ENCODE data around the gene SEC14L5. TPM values are rescaled to one million over a fixed set of nuclear protein-coding genes. Genes with fewer than 3 reads are reported as not detected.
"Not testable (repeated sequence)": the region's sequence is repeated elsewhere in the genome, so short reads cannot be mapped to it uniquely, and the experiment has no call there.

Gene SEC14L5
- total RNA-seq, 1 donor from 2014 or later: not detected

- intact Hi-C loops (cut with micrococcal nuclease): not testable (repeated sequence)
These were observed 28.5 kb upstream of the SEC14L5 start for GRCh38 chr16:4929619-4930018.

GRCh38 chr16:4931381-4931780, 26.7 kb upstream of the SEC14L5 start:
- intact Hi-C loops (cut with micrococcal nuclease): no loop called here

GRCh38 chr16:4933433-4933832, 24.7 kb upstream of the SEC14L5 start:
- intact Hi-C loops (cut with micrococcal nuclease): no loop called here

DNA sequence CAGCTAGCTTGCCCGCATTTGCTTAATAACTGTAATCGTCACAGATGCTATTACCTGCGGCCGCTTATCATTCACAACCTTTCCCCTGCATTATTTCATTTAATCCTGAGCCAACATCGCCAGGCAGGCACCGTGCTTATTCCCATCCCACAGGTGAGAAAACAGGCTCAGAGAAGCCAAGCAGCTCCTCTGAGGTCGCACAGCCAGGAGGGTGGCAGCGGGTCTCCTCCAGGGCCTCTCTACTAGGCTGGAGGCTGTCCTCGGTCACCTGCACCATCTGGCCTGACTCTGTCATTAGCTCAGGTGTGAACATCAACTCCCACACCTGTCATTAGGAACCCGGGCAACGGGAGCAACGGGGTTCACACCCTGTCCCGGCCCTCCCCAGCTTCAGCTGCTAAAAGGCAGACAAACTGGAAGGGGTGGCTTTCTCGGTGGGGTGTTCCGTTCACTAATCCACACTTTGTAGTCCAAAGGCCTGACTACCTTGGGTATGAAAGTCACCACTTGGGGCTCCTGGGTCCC, 24.2 kb upstream of the SEC14L5 start:
- intact Hi-C loops (cut with micrococcal nuclease): no loop called here

- intact Hi-C loops (cut with micrococcal nuclease): no loop called here
These were observed 23.5 kb upstream of the SEC14L5 start for GRCh38 chr16:4934591-4934990.

DNA sequence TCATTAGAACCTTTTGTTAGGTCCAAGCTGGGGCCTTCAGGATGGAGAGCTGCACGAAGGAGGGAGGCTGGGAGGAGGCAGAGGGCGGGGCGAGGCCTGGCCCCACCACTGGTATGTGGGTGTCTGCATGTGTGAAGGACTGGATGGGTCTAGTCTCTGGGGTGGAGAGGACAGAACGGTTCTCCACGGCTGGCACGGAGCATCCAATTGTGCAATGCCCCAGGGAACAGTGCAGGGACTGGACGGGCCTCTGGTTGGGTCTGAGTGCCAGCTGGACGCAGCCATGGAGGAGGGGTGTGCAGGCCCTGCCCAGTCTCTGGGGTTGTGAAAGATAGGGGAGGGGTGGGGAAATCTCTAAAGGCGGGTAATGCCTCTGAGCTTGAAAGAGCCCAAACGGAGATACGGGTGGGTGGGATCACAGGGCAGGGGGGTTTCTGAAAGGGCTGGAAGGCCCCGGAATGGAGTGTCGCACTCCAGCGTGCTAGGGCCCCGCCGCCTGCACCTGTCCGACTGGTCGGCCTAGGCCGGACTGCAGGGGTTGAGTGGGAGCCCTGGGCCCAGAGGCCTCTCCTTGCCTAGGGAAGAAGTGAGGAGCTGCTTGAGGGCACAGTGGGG, 22.8 kb upstream of the SEC14L5 start:
- intact Hi-C loops (cut with micrococcal nuclease): no loop called here

DNA sequence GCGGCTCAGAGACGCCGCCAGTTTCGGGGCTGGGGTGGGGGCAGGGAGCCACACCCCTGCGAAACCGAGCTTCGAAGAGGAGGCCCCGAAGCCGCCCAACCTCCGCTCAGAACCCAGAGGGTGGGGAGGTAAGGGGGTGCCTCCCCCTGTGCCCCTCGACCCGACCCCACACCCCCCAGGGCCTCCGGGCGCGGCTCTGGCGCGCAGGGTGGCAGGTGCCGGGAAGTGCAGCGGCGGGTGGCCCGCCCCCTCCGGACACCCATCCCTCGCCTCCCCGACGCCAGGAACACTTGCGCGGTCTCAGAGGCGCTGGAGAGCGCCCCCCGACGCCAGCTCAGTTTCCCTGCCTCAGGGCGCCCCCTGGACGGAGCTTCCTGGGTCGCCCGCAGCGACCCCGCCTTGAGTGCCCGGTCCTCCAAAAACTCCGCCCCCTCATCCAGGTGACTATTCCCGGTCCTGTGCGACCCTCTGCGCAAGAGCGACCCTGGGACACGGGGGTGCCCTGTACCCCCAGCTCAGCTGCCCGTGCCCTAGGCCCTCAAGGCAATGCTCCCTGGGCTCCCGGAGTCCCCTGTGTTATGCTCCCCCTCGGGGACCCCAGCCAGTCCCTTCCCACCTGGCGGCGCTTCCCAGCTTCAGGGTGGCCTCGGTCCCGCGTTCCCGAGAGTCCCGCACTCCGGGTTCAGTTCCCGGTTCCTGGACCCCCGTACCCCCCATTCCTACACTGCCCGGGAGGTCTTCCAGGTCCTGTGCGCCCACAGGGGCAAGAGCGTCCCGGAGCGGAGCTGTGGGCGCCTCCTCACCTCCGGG, 21.7 kb upstream of the SEC14L5 start:
- intact Hi-C loops (cut with micrococcal nuclease): no loop called here

DNA sequence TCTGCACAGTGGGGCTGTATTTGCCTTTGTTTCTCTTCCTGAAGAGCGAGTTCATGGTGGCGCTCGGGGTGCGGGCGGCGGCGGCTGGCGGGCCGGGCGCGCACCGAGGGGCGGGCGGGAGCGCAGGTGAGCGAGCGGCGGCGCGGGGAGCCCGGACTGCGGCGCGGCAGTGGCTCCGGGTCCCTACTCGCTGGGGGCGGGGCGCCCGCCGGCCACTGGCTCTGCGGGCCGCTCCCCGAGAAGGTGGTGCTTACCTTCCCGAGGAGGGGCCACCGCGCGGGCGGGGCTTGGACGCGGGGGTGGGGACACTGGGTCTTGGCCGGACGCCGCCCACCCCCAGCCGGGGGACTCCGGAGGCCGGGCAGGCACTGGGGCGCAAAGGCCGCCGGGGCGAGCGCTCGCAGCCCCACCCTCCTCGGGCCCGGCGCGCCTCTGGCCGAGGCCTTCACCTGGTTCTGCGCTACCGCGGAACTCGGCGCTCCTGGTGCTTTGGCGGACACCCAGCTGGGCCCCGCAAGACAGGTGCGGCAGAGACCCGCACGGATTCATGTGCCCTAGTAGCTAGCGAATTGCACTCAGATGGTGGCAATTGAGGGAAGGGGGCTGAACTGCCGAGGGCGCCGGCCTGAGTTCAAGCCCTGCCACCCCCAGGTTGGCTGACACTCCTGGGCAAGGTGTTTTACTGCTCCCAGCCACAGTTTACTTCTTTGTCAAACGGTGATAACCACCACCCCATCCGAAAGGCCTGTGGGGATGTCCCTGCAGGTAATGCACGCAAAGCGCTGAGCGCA, 20.9 kb upstream of the SEC14L5 start, which contains the start of gene PPL:
TSS of gene PPL (minus strand) at position 158 of the 791 bp plus-strand sequence. CDS start at position 55, 103 bp downstream.
- intact Hi-C loops (cut with micrococcal nuclease): no loop called here

GRCh38 chr16:4937782-4938682, 20.1 kb upstream of the SEC14L5 start:
- intact Hi-C loops (cut with micrococcal nuclease): no loop called here

DNA sequence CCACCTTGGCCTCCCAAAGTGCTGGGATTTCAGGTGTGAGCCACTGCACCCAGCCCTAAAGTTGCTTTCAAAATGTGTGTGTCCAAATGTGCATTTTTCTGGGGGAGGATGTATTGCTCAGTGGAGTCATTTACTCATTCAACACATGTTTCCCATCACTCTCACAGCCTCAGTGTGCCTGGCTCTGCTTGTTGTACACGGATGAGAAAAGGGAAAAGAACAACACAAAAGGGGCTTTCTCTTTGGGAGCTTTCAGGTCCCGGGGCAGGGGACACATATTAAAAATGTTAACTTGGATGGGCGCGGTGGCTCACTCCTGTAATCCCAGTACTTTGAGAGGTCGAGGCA, 19.5 kb upstream of the SEC14L5 start:
- intact Hi-C loops (cut with micrococcal nuclease): no loop called here

DNA sequence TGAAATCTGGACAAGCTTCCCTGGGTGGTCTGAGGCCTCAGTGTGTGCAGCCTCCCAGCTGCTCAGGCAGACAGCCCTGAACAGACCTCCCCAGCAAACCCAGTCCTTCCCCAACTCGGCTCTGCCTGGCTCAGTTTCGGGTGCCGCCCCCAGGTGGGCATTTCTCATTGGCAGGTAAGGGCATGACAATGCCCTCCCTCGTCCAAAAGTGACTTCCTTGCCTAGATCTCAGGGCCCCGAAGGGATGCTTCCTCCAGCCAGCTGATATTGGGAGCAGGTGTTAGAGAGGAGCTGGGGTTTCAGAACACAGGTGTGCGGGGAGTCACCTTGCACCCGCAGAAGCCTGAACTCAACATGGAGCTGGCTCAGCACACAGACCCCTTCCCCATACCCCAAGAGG, 17.4 kb upstream of the SEC14L5 start:
- intact Hi-C loops (cut with micrococcal nuclease): no loop called here

DNA sequence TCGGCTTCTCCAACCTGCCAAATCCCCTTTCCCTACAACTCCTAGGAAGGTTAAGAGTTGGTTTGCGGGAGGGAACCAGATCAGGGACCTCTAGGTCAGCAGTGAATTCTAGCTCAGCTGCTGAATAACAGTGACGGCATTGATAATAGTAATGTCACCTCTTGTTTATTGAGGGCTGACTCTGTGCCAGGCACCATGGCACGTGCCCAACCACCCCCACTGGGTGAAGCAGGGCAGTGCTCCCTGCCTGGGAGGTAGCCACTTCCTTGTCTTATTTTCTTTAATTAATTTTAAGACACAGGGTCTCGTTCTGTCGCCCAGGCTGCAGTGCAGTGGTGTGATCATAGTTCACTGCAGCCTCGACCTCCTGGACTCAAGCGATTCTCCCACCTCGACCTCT, 15.6 kb upstream of the SEC14L5 start:
- intact Hi-C loops (cut with micrococcal nuclease): no loop called here

- intact Hi-C loops (cut with micrococcal nuclease): no loop called here
These were observed 13.5 kb upstream of the SEC14L5 start for GRCh38 chr16:4944333-4945281.

DNA sequence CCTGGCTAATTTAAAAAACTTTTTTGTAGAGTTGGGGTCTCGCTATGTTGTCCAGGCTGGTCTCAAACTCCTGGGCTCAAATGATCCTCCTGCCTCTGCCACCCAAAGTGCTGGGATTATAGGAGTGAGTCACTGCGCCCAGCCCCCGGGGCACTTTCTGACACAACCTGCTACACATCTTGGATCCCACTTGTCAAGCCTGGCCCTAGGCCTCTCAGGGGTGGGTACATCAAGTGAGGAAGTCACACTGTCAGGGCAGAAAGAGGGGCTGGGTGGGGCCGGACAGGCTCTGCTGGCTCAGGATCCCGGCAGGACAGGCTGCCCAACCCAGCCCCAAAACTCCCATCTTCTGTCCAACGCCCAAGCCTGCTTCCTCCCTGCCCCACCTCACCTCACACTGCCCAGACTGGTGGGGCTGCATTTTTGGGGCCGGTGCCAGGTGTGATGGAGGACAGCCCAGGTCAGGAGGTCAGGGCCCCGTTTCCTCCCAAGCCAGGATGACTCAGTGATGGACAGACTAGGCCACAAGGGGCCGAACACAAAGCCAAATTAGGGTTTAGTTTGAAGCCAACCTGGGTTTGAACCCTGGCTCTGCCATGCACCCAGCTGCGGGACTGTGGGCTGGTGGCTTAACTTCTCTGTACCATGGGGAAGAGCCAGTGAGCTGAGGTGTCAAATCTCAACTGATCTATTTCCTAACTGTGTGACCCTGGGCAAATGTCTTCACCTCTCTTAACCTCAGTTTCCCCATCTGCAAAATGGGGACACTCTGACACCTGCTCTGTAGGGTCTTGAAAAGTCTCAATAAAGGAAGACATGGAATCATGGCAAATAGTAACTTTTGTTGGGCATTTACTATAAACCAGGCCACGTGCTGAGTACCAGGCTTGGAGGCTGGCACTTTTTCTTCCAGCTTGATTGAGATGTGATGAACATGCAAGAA, 12.3 kb upstream of the SEC14L5 start:
- intact Hi-C loops (cut with micrococcal nuclease): no loop called here

GRCh38 chr16:4946917-4947316, 11.2 kb upstream of the SEC14L5 start:
- intact Hi-C loops (cut with micrococcal nuclease): no loop called here

DNA sequence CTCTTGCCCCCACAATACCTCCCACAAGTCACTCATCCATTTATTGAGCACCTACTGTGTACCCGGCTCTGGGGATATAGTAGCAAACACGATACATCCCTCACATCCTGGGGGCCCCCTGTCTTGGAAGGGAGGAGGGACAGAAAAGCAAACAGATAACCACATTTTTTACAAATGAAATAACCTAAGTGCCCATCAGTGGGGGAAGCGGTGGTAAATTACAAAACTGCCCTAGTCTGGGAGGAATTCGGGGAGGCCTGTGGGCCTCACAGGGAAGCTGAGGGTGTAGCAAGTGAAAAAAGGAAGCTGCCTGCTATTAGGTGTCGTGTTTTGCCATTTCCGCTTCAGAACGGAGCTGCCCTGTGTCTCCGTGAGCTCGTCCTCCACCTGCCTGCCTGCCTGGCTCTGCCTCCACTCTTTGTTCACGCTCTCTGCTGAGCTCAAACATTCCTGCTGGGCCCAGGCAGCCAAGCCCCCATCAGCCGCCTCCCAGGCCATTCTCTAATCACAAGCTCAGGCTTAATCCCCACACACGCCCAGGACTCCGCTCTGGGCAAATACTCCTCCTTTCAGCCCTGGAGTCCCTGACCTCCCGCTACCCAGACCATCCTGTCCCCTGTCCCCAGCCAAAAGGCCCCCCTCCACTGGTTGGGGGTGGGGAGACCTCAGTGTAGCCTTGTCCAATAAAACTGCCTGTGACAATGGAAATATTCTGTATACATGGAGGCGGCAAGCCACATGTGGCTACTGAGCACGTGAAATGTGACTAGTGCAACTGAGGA, 10.2 kb upstream of the SEC14L5 start:
- intact Hi-C loops (cut with micrococcal nuclease): no loop called here

GRCh38 chr16:4948903-4949766, 9.0 kb upstream of the SEC14L5 start:
- intact Hi-C loops (cut with micrococcal nuclease): no loop called here
